Activated naive CD8-positive, alpha-beta T cell treated with anti-CD3 and anti-CD28 coated beads for 36 hours (primary cell): ENCODE results near the gene SIGLEC12. TPM values are rescaled to one million over a fixed set of nuclear protein-coding genes. Genes with fewer than 3 reads are reported as not detected.
"Not testable (repeated sequence)": the region's sequence is repeated elsewhere in the genome, so short reads cannot be mapped to it uniquely, and the experiment has no call there.

Source experiments
- DNase-seq: peaks from one replicate; pipeline ENCODE4 v3.0.0; 2021
- H3K27ac Mint-ChIP-seq: one replicate; pipeline ENCODE4 v1.8.0; 2022; ENCODE audit warnings: mild to moderate bottlenecking, moderate library complexity, mixed read lengths
- H3K27me3 Mint-ChIP-seq: one replicate; pipeline ENCODE4 v1.8.0; 2022; ENCODE audit warnings: mild to moderate bottlenecking, mixed read lengths
- H3K36me3 Mint-ChIP-seq: one replicate; pipeline ENCODE4 v1.8.0; 2021; ENCODE audit warnings: mild to moderate bottlenecking, mixed read lengths
- H3K4me1 Mint-ChIP-seq: one replicate; pipeline ENCODE4 v1.8.0; 2021; ENCODE audit warnings: mixed read lengths
- H3K4me3 Mint-ChIP-seq: one replicate; pipeline ENCODE4 v1.8.0; 2022; ENCODE audit warnings: mild to moderate bottlenecking, moderate library complexity, mixed read lengths
- H3K9me3 Mint-ChIP-seq: one replicate; pipeline ENCODE4 v1.8.0; 2022; ENCODE audit warnings: mixed read lengths
- total RNA-seq, 2 experiments: library from RNA; stranded (reverse); gene quantifications; one replicate each; pipeline ENCODE4 v1.2.3, GENCODE V29; 2021

SIGLEC12 gene
- total RNA-seq, 2 experiments from 2014 or later = 0.33 to 0.76 TPM

- no peak for DNase-seq
- Mint-ChIP-seq H3K27ac (no peak overlapping the region), H3K9me3 (no peaks in the 10 kb centered on the region), H3K36me3 (no peaks in the 10 kb centered on the region), H3K27me3 (peaks cover 62% of the 10 kb centered on the region), H3K4me3 (no peak overlapping the region), H3K4me1 (peaks cover 5% of the 10 kb centered on the region)
Measured at GRCh38 chr19:51461723-51462161, 39.9 kb downstream of the SIGLEC12 start.

GRCh38 chr19:51460164-51460992 is 41.2 kb downstream of the SIGLEC12 start:
- DNase-seq = no peak
- Mint-ChIP-seq H3K27me3 (peaks cover 48% of the 10 kb centered on the region), H3K4me3 (no peak overlapping the region), H3K36me3 (no peaks in the 10 kb centered on the region), H3K27ac (no peak overlapping the region), H3K9me3 (no peaks in the 10 kb centered on the region), H3K4me1 (peaks cover 5% of the 10 kb centered on the region)

GRCh38 chr19:51458899-51459505 is 42.6 kb downstream of the SIGLEC12 start:
- Mint-ChIP-seq H3K27ac (no peak overlapping the region), H3K36me3 (no peaks in the 10 kb centered on the region), H3K9me3 (no peaks in the 10 kb centered on the region), H3K27me3 (peaks cover 36% of the 10 kb centered on the region), H3K4me3 (no peak overlapping the region), H3K4me1 (peaks cover 4% of the 10 kb centered on the region)
- DNase-seq = no peak

- Mint-ChIP-seq H3K4me3 (no peak within 1 kb of the TSS), H3K4me1 (peaks cover 3% of the 10 kb centered on the region), H3K9me3 (no peaks in the 10 kb centered on the region), H3K27ac (no peak within 1 kb of the TSS), H3K36me3 (no peaks in the 10 kb centered on the region), H3K27me3 (peaks cover 30% of the 10 kb centered on the region)
- no peak for DNase-seq
Measured at GRCh38 chr19:51458051-51458645, 43.5 kb downstream of the SIGLEC12 start, which contains the start of gene SIGLEC8. Gene SIGLEC8 (minus strand): TSS chr19:51458454. CDS start chr19:51458387, 67 bp downstream.

- Mint-ChIP-seq H3K9me3 (no peaks in the 10 kb centered on the region), H3K4me3 (no peak overlapping the region), H3K4me1 (no peaks in the 10 kb centered on the region), H3K27ac (no peak overlapping the region), H3K27me3 (peaks cover 25% of the 10 kb centered on the region), H3K36me3 (no peaks in the 10 kb centered on the region)
- no peak for DNase-seq
Measured at GRCh38 chr19:51457351-51458013, 44.1 kb downstream of the SIGLEC12 start.

- Mint-ChIP-seq H3K9me3 (peaks cover 2% of the 10 kb centered on the region), H3K27me3 (peaks cover 22% of the 10 kb centered on the region), H3K27ac (no peak overlapping the region), H3K4me3 (no peak overlapping the region), H3K4me1 (no peaks in the 10 kb centered on the region), H3K36me3 (no peaks in the 10 kb centered on the region)
- DNase-seq = no peak
Measured at GRCh38 chr19:51456541-51457290, 44.9 kb downstream of the SIGLEC12 start.

- H3K4me1 Mint-ChIP-seq = peaks cover 19% of the 10 kb centered on the region
- H3K36me3 Mint-ChIP-seq = peaks cover 5% of the 10 kb centered on the region
- DNase-seq = no peak
- H3K9me3 Mint-ChIP-seq = peaks cover 22% of the 10 kb centered on the region
- no peak overlapping the region for H3K4me3 Mint-ChIP-seq
- H3K27me3 Mint-ChIP-seq = peaks cover 3% of the 10 kb centered on the region
- H3K27ac Mint-ChIP-seq = peak overlapping the region; percentile 56
Measured at GRCh38 chr19:51450730-51451307, 50.8 kb downstream of the SIGLEC12 start.

- Mint-ChIP-seq H3K27me3 (peaks cover 8% of the 10 kb centered on the region), H3K27ac (peak overlapping the region; percentile 16), H3K4me3 (peak overlapping the region; percentile 43), H3K36me3 (peaks cover 5% of the 10 kb centered on the region), H3K4me1 (peaks cover 19% of the 10 kb centered on the region), H3K9me3 (peaks cover 22% of the 10 kb centered on the region)
- peak; percentile 64 for DNase-seq
Measured at GRCh38 chr19:51448411-51449016, 53.1 kb downstream of the SIGLEC12 start.

GRCh38 chr19:51448011-51448410 is 53.6 kb downstream of the SIGLEC12 start:
- peak overlapping the region; percentile 43 for H3K4me3 Mint-ChIP-seq
- peaks cover 5% of the 10 kb centered on the region for H3K36me3 Mint-ChIP-seq
- H3K4me1 Mint-ChIP-seq = peaks cover 23% of the 10 kb centered on the region
- peak overlapping the region; percentile 65 for H3K27ac Mint-ChIP-seq
- no peak for DNase-seq
- H3K27me3 Mint-ChIP-seq = peaks cover 8% of the 10 kb centered on the region
- peaks cover 22% of the 10 kb centered on the region for H3K9me3 Mint-ChIP-seq

- not testable (repeated sequence) for H3K4me3 Mint-ChIP-seq, H3K27ac Mint-ChIP-seq, H3K27me3 Mint-ChIP-seq, DNase-seq, H3K36me3 Mint-ChIP-seq
- peaks cover 22% of the 10 kb centered on the region for H3K9me3 Mint-ChIP-seq
- H3K4me1 Mint-ChIP-seq = peaks cover 28% of the 10 kb centered on the region
Measured at GRCh38 chr19:51447510-51447909, 54.1 kb downstream of the SIGLEC12 start.

- Mint-ChIP-seq H3K9me3 (no peaks in the 10 kb centered on the region), H3K4me1 (peaks cover 48% of the 10 kb centered on the region), H3K27ac (peak overlapping the region; percentile 95), H3K4me3 (peak overlapping the region; percentile 67), H3K27me3 (peaks cover 10% of the 10 kb centered on the region), H3K36me3 (no peaks in the 10 kb centered on the region)
- DNase-seq = peak; percentile 91
Measured at GRCh38 chr19:51441410-51442390, 59.9 kb downstream of the SIGLEC12 start.
